IMR-90 (cell line): ENCODE data around the gene PRSS56. TPM values are rescaled to one million over a fixed set of nuclear protein-coding genes. Genes with fewer than 3 reads are reported as not detected.
A peak's percentile ranks its signal among the peaks of the same experiment; 100 is the strongest.

Source experiments
- ATAC-seq: fragments of 200-7000 bp; cut with Tn5 transposase; 2 replicates; pipeline ENCODE4 v1.9.1; 2020; ENCODE audit warnings: low read depth, mild to moderate bottlenecking, moderate library complexity
- BruUV-seq: library from RNA; stranded (reverse); fragments of 400-500 nt; replicated peaks from 2 replicates; lab custom pipeline; 2021; lab: Mats Ljungman, UMichigan
- CTCF ChIA-PET: fragments of 300-600 bp; formaldehyde crosslinking; extraction: SDS; loops from one replicate; lab custom pipeline; 2021; ENCODE audit warnings: antibody characterized with exemption; lab: Yijun Ruan, JAX
- POLR2A ChIA-PET: fragments of 300-600 bp; sonication (Branson Sonifier 250); formaldehyde crosslinking; loops from one replicate; lab custom pipeline; 2022; ENCODE audit warnings: antibody characterized with exemption; ENCODE audit not compliant: unreplicated experiment; lab: Charles Lee
- DNase-seq: peaks from one replicate; pipeline ENCODE4 v3.0.0; 2013
- H2AFZ ChIP-seq: replicated peaks from 2 replicates; pipeline ENCODE3; 2013; ENCODE audit warnings: low read length, mild to moderate bottlenecking; ENCODE audit not compliant: poor library complexity
- H2AK5ac ChIP-seq: 2 replicates; pipeline ENCODE4 v1.6.1; 2013; ENCODE audit warnings: low read depth, low read length, inconsistent platforms
- H2AK9ac ChIP-seq: replicated peaks from 2 replicates; pipeline ENCODE3; 2013; ENCODE audit warnings: mild to moderate bottlenecking, low read depth, low read length, moderate library complexity; ENCODE audit not compliant: poor library complexity
- H2BK120ac ChIP-seq: 2 replicates; pipeline ENCODE4 v1.6.1; 2013; ENCODE audit warnings: low read depth, low read length, inconsistent platforms
- H2BK15ac ChIP-seq: 3 replicates; pipeline ENCODE4 v1.6.1; 2013; ENCODE audit warnings: low read depth, low read length, inconsistent platforms
- H2BK20ac ChIP-seq: 2 replicates; pipeline ENCODE4 v1.6.1; 2013; ENCODE audit warnings: low read depth, mild to moderate bottlenecking, inconsistent platforms, low read length, moderate library complexity
- H2BK5ac ChIP-seq: 2 replicates; pipeline ENCODE4 v1.6.1; 2013; ENCODE audit warnings: mild to moderate bottlenecking, low read depth, low read length, inconsistent platforms; ENCODE audit not compliant: poor library complexity, severe bottlenecking
- H3K14ac ChIP-seq: replicated peaks from 2 replicates; pipeline ENCODE4 v1.6.1; 2013; ENCODE audit warnings: low read depth, low read length, inconsistent platforms
- H3K18ac ChIP-seq: 2 replicates; pipeline ENCODE4 v1.6.1; 2013; ENCODE audit warnings: low read depth, low read length, control low read depth
- H3K23ac ChIP-seq: 2 replicates; pipeline ENCODE4 v1.6.1; 2013; ENCODE audit warnings: low read depth, low read length, inconsistent platforms
- H3K27ac ChIP-seq: 2 replicates; pipeline ENCODE4 v1.5.1; 2013; ENCODE audit warnings: mild to moderate bottlenecking, control low read depth, low read length; ENCODE audit not compliant: insufficient read depth
- H3K27me3 ChIP-seq: 2 replicates; pipeline ENCODE4 v1.6.1; 2013; ENCODE audit warnings: low read length; ENCODE audit not compliant: control insufficient read depth, insufficient read depth
- H3K36me3 ChIP-seq: 2 replicates; pipeline ENCODE4 v1.6.1; 2013; ENCODE audit warnings: low read length, mixed read lengths; ENCODE audit not compliant: control insufficient read depth, insufficient read depth
- H3K4ac ChIP-seq: 2 replicates; pipeline ENCODE4 v1.6.1; 2013; ENCODE audit warnings: low read depth, low read length, inconsistent platforms
- H3K4me1 ChIP-seq: 2 replicates; pipeline ENCODE4 v1.6.1; 2013; ENCODE audit warnings: low read length, mixed read lengths; ENCODE audit not compliant: control insufficient read depth, insufficient read depth
- H3K4me2 ChIP-seq: 2 replicates; pipeline ENCODE4 v1.6.1; 2013; ENCODE audit warnings: low read depth, mild to moderate bottlenecking, control low read depth, low read length, moderate library complexity
- H3K4me3 ChIP-seq: 2 replicates; pipeline ENCODE4 v1.5.1; 2013; ENCODE audit warnings: low read depth, mild to moderate bottlenecking, control low read depth, low read length, moderate library complexity; ENCODE audit not compliant: insufficient read depth
- H3K56ac ChIP-seq: 2 replicates; pipeline ENCODE4 v1.6.1; 2013; ENCODE audit warnings: low read length, inconsistent platforms; ENCODE audit not compliant: insufficient read depth; ENCODE audit errors: extremely low read depth
- H3K79me1 ChIP-seq, 2 experiments: 2 replicates each; pipeline ENCODE4 v1.6.1; 2013; ENCODE audit warnings: low read length in 2 of 2, inconsistent platforms in 1 of 2, low read depth in 1 of 2
- H3K9ac ChIP-seq: 2 replicates; pipeline ENCODE4 v1.6.1; 2013; ENCODE audit warnings: low read depth, low read length, control low read depth
- H3K9me1 ChIP-seq: 2 replicates; pipeline ENCODE4 v1.6.1; 2013; ENCODE audit warnings: low read length, inconsistent platforms; ENCODE audit not compliant: insufficient read depth
- H3K9me3 ChIP-seq: 2 replicates; pipeline ENCODE4 v1.6.1; 2013; ENCODE audit warnings: low read length; ENCODE audit not compliant: control insufficient read depth, insufficient read depth
- H4K20me1 ChIP-seq: 2 replicates; pipeline ENCODE4 v1.6.1; 2013; ENCODE audit warnings: low read length, inconsistent platforms; ENCODE audit not compliant: insufficient read depth
- H4K5ac ChIP-seq: 2 replicates; pipeline ENCODE4 v1.6.1; 2013; ENCODE audit warnings: mild to moderate bottlenecking, low read depth, low read length, control low read depth
- H4K8ac ChIP-seq, 2 experiments: 2 replicates each; pipeline ENCODE4 v1.6.1; 2013; ENCODE audit warnings: low read depth in 2 of 2, low read length in 2 of 2, control low read depth in 1 of 2, inconsistent platforms in 1 of 2
- H4K91ac ChIP-seq: 2 replicates; pipeline ENCODE4 v1.6.1; 2013; ENCODE audit warnings: low read depth, low read length, inconsistent platforms; ENCODE audit not compliant: insufficient read depth
- CEBPB ChIP-seq: IDR thresholded peaks from 2 replicates; pipeline ENCODE4 v1.6.1; 2012; ENCODE audit warnings: low read depth, low read length, improper control_type of control experiment
- CHD1 ChIP-seq: IDR thresholded peaks from 2 replicates; pipeline ENCODE4 v1.6.1; 2012; ENCODE audit warnings: low read depth, low read length, improper control_type of control experiment
- CTCF ChIP-seq: conservative IDR thresholded peaks from 2 replicates; pipeline ENCODE4 v1.5.1; 2012; ENCODE audit warnings: mild to moderate bottlenecking, low read depth, low read length, improper control_type of control experiment
- FOS ChIP-seq: fragments of 150-350 bp; IDR thresholded peaks from 2 replicates; pipeline ENCODE4 v1.6.1; 2016; ENCODE audit warnings: low read depth, low read length
- MAFK ChIP-seq: IDR thresholded peaks from 2 replicates; pipeline ENCODE4 v1.6.1; 2012; ENCODE audit warnings: low read depth, low read length, improper control_type of control experiment
- MAZ ChIP-seq: IDR thresholded peaks from 2 replicates; pipeline ENCODE4 v1.6.1; 2012; ENCODE audit warnings: low read depth, mild to moderate bottlenecking, low read length, improper control_type of control experiment, moderate library complexity, borderline replicate concordance
- RCOR1 ChIP-seq: IDR thresholded peaks from 2 replicates; pipeline ENCODE4 v1.6.1; 2012; ENCODE audit warnings: mild to moderate bottlenecking, low read length, improper control_type of control experiment; ENCODE audit not compliant: insufficient replicate concordance
- RFX5 ChIP-seq: IDR thresholded peaks from 2 replicates; pipeline ENCODE4 v1.8.0; 2012; ENCODE audit warnings: low read depth, mild to moderate bottlenecking, low read length, moderate library complexity
- SMC3 ChIP-seq: fragments of 150-350 bp; IDR thresholded peaks from 2 replicates; pipeline ENCODE4 v1.6.1; 2016; ENCODE audit warnings: low read depth, mild to moderate bottlenecking, antibody characterized with exemption, low read length, moderate library complexity
- WGBS, 2 experiments: methylation state at CpG; one replicate each; pipeline versions ENCODE4 v1.1.5 to v1.1.7; 2013; ENCODE audit warnings: missing lambda C conversion rate in 2 of 2; ENCODE audit not compliant: insufficient read length in 1 of 2; ENCODE audit errors: extremely low coverage in 2 of 2; 5-methylcytosine and 5-hydroxymethylcytosine counted together
- dilution Hi-C: fragments of 300-500 bp; cut with HindIII; formaldehyde crosslinking; loops from one replicate; pipeline ENCODE4 v1.14.3; 2018; ENCODE audit warnings: low sequenced_read_pairs; ENCODE audit not compliant: unreplicated experiment
- in situ Hi-C: fragments of 300-500 bp; cut with MboI; formaldehyde crosslinking; loops from 3 replicates; pipeline ENCODE4 v1.14.3; 2019; ENCODE audit warnings: low sequenced_read_pairs, inconsistent platforms, mixed read lengths
- intact Hi-C: fragments of 100-400 bp; cut with micrococcal nuclease; formaldehyde crosslinking; loops from 2 replicates; pipeline ENCODE4 v1.10.0; 2022
- polyA plus RNA-seq, 3 experiments: library from polyadenylated mRNA; depleted of rRNA; stranded (reverse); fragments of >200 nt; gene quantifications; 2 replicates each; pipeline ENCODE4 v1.2.3, GENCODE V29; 2012; ENCODE audit warnings: low replicate concordance in 1 of 3
- total RNA-seq: library from RNA; depleted of rRNA; stranded (reverse); fragments of >200 nt; gene quantifications from 2 replicates; pipeline ENCODE4 v1.2.3, GENCODE V29; 2012
- TF ChIP-seq, protein P1 (sequence below): fragments of 150-350 bp; IDR thresholded peaks from 2 replicates; pipeline ENCODE4 v1.6.1; 2016; ENCODE audit warnings: low read depth, mild to moderate bottlenecking, low read length, moderate library complexity, borderline replicate concordance

Gene PRSS56
- total and polyA plus RNA-seq, 2 of the 4 experiments (the other 2 are of a cell fraction) = not detected

DNA sequence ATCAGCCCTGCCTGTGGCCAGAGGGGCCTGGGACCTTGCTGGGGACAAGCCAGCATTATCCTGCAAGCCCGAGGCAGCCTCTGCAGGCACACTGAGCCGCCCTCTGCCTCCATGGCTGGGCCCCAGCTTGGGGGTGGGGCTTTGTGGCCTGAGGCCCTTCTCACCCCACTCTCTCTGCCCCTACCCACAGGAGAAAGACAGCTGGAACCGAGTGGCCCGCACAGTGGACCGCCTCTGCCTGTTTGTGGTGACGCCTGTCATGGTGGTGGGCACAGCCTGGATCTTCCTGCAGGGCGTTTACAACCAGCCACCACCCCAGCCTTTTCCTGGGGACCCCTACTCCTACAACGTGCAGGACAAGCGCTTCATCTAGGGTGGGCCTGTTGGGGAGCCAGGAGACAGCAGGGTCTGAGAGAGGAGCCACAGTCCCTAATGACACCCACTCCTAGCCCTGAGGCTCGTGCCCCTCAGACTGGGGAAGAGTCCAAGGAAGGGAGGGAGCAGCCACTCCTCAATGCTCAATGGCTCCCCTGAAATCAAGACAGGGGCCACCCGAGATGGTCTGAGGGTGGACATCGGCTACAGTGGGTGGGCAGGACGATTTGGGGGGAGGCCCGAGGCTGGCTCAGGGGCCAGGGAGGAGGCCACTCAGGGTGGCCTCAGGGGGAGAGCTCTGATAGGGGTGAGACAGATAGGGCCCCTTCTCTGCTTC lies 14.9 kb downstream of the PRSS56 start:
- Histone ChIP-seq H4K8ac (no peak overlapping the region), H3K14ac (no peak overlapping the region), H3K27me3 (peaks cover 19% of the 10 kb centered on the region), H2AK9ac (peak overlapping the region; percentile 72), H3K27ac (no peak overlapping the region), H3K18ac (no peak overlapping the region), H2BK20ac (no peak overlapping the region), H3K56ac (no peak overlapping the region), H3K9me3 (peaks cover 6% of the 10 kb centered on the region), H2BK120ac (no peak overlapping the region), H4K5ac (no peak overlapping the region), H3K4ac (no peak overlapping the region), H3K36me3 (no peaks in the 10 kb centered on the region), H3K9me1 (no peaks in the 10 kb centered on the region), H3K23ac (no peak overlapping the region), H2AFZ (no peak overlapping the region), H3K4me3 (no peak overlapping the region), H3K4me1 (no peaks in the 10 kb centered on the region; the same call in 1 of the 2 replicates), H2BK5ac (no peak overlapping the region), H2AK5ac (no peak overlapping the region), H4K20me1 (no peaks in the 10 kb centered on the region), H3K79me1 (no peaks in the 10 kb centered on the region), H4K91ac (no peak overlapping the region), H3K9ac (no peak overlapping the region), H3K4me2 (no peak overlapping the region), H2BK15ac (no peak overlapping the region)
- DNase-seq (no peak), ATAC-seq (no peak)
- ChIA-PET CTCF (no interaction called here), POLR2A (no interaction called here)
- TF ChIP-seq RFX5 = no peak
- TF ChIP-seq MAZ = no peak
- TF ChIP-seq CTCF = no peak
- TF ChIP-seq MAFK = no peak
- no peak for TF ChIP-seq RCOR1
- TF ChIP-seq CHD1 = no peak
- TF ChIP-seq SMC3 = no peak
- TF ChIP-seq CEBPB = no peak
- TF ChIP-seq FOS = no peak
- TF ChIP-seq, protein P1, sequence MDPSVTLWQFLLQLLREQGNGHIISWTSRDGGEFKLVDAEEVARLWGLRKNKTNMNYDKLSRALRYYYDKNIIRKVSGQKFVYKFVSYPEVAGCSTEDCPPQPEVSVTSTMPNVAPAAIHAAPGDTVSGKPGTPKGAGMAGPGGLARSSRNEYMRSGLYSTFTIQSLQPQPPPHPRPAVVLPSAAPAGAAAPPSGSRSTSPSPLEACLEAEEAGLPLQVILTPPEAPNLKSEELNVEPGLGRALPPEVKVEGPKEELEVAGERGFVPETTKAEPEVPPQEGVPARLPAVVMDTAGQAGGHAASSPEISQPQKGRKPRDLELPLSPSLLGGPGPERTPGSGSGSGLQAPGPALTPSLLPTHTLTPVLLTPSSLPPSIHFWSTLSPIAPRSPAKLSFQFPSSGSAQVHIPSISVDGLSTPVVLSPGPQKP = no peak
- WGBS, 2 experiments = no CpG with 5 or more reads among the region's 14 CpGs
- intact Hi-C loops (no loop called here), in situ Hi-C loops (no loop called here), dilution Hi-C loops (no loop called here)
- BruUV-seq = no TSS peak
